GM19372 (cell line): ENCODE measurements around the gene SNX11.
"Not testable (repeated sequence)": the region's sequence is repeated elsewhere in the genome, so short reads cannot be mapped to it uniquely, and the experiment has no call there.

ENCODE experiments used
- ATAC-seq: cut with Tn5 transposase; IDR thresholded peaks from one replicate; pipeline ENCODE4 v1.9.1; 2021; ENCODE audit warnings: mild to moderate bottlenecking, low read depth, moderate library complexity; ENCODE audit not compliant: unreplicated experiment

The SNX11 gene

GRCh38 chr17:48107137-48108055 is at the start of gene SNX11:
TSS of gene SNX11 (plus strand) at chr17:48107766. CDS start at chr17:48112044, 4,278 bp downstream.
- peak; percentile 79 for ATAC-seq

GRCh38 chr17:48058393-48059124 is 49.0 kb upstream of the SNX11 start:
- ATAC-seq = no peak

- ATAC-seq = no peak
These were observed 48.4 kb upstream of the SNX11 start for GRCh38 chr17:48059125-48059668.

GRCh38 chr17:48060249-48060648 is 47.3 kb upstream of the SNX11 start:
- ATAC-seq = no peak

GRCh38 chr17:48062273-48062672 is 45.3 kb upstream of the SNX11 start:
- no peak for ATAC-seq

- ATAC-seq = no peak
These were observed 42.9 kb upstream of the SNX11 start for GRCh38 chr17:48064638-48065037.

- no peak for ATAC-seq
These were observed 41.4 kb upstream of the SNX11 start for GRCh38 chr17:48066192-48066591.

- no peak for ATAC-seq
These were observed 40.9 kb upstream of the SNX11 start for GRCh38 chr17:48066656-48067055.

- no peak for ATAC-seq
These were observed 40.3 kb upstream of the SNX11 start for GRCh38 chr17:48067245-48067644.

GRCh38 chr17:48067808-48068207 is 39.8 kb upstream of the SNX11 start:
- not testable (repeated sequence) for ATAC-seq

GRCh38 chr17:48068491-48068961 is 39.0 kb upstream of the SNX11 start:
- ATAC-seq = no peak

GRCh38 chr17:48070195-48070594 is 37.4 kb upstream of the SNX11 start:
- ATAC-seq = no peak

- no peak for ATAC-seq
These were observed 35.9 kb upstream of the SNX11 start for GRCh38 chr17:48071654-48072053.

- not testable (repeated sequence) for ATAC-seq
These were observed 34.8 kb upstream of the SNX11 start for GRCh38 chr17:48072811-48073210.

GRCh38 chr17:48073566-48074094 is 33.9 kb upstream of the SNX11 start:
- not testable (repeated sequence) for ATAC-seq

GRCh38 chr17:48074322-48075081 is 33.1 kb upstream of the SNX11 start:
- ATAC-seq = no peak

GRCh38 chr17:48077152-48077551 is 30.4 kb upstream of the SNX11 start:
- not testable (repeated sequence) for ATAC-seq

- no peak for ATAC-seq
These were observed 25.7 kb upstream of the SNX11 start for GRCh38 chr17:48081858-48082257.

- ATAC-seq = no peak
These were observed 22.6 kb upstream of the SNX11 start for GRCh38 chr17:48084932-48085331.
